ENCODE results near the gene KHDC4.
A peak's percentile ranks its signal among the peaks of the same experiment; 100 is the strongest.

KHDC4 gene

GRCh38 chr1:155968670-155969069, 34.5 kb upstream of the KHDC4 start:
- no peak for DNase-seq

GRCh38 chr1:155968051-155968400, 33.8 kb upstream of the KHDC4 start:
- DNase-seq, result no peak

GRCh38 chr1:155967341-155968050, 33.3 kb upstream of the KHDC4 start:
- DNase-seq, result peak; percentile 62

- no peak for DNase-seq
These were observed 32.5 kb upstream of the KHDC4 start for GRCh38 chr1:155966750-155967149.

GRCh38 chr1:155966135-155966534, 31.9 kb upstream of the KHDC4 start:
- no peak for DNase-seq

- no peak for DNase-seq
These were observed 30.0 kb upstream of the KHDC4 start for GRCh38 chr1:155964193-155964592.

GRCh38 chr1:155962599-155963211, 28.5 kb upstream of the KHDC4 start:
- no peak for DNase-seq

GRCh38 chr1:155961937-155962336, 27.7 kb upstream of the KHDC4 start:
- peak; percentile 44 for DNase-seq

- DNase-seq, result no peak
These were observed 26.0 kb upstream of the KHDC4 start for GRCh38 chr1:155960081-155960745.

GRCh38 chr1:155957411-155957915, 23.2 kb upstream of the KHDC4 start:
- no peak for DNase-seq

- no peak for DNase-seq
These were observed 20.4 kb upstream of the KHDC4 start for GRCh38 chr1:155954645-155955044.

- DNase-seq, result no peak
These were observed 18.3 kb upstream of the KHDC4 start for GRCh38 chr1:155952505-155952890.

GRCh38 chr1:155951753-155952504, 17.7 kb upstream of the KHDC4 start:
- no peak for DNase-seq

GRCh38 chr1:155950829-155951228, 16.6 kb upstream of the KHDC4 start:
- DNase-seq, result no peak

GRCh38 chr1:155947741-155948140, 13.5 kb upstream of the KHDC4 start:
- DNase-seq, result no peak

GRCh38 chr1:155947292-155947691, 13.1 kb upstream of the KHDC4 start:
- no peak for DNase-seq

- no peak for DNase-seq
These were observed 12.5 kb upstream of the KHDC4 start for GRCh38 chr1:155946633-155947219.

- DNase-seq, result no peak
These were observed 10.2 kb upstream of the KHDC4 start for GRCh38 chr1:155944444-155944799.

GRCh38 chr1:155942578-155943141, 8.4 kb upstream of the KHDC4 start:
- no peak for DNase-seq

- no peak for DNase-seq
These were observed 7.8 kb upstream of the KHDC4 start for GRCh38 chr1:155941845-155942531.

GRCh38 chr1:155940993-155941844, 7.0 kb upstream of the KHDC4 start, which contains the start of gene RXFP4:
Gene RXFP4 (plus strand): TSS chr1:155941638. CDS start chr1:155941710, 72 bp downstream.
- DNase-seq, result no peak
